Measurements from ENCODE around the gene LRRC8B.
"Not testable (repeated sequence)": the region's sequence is repeated elsewhere in the genome, so short reads cannot be mapped to it uniquely, and the experiment has no call there.

LRRC8B gene

DNA sequence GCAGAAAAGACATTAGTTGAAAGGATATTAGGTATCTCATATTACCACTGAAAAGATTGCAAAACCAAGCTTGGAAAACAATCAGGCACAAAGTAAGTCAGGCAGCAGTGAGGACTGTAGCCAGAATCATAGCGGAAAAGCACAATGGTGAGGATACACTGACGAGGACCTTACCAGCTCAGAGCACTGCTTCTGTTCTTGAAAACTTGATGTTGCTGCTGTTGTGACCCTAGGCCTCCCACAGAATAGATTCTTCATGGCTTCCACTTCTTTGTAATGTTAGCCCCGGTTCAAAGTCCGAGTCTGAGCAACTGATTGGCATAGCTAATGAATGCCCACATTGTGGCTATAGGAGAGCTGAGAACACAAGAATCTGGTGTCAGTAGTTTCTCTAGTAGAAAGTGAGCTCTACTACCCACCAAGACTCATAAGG, 63.1 kb downstream of the LRRC8B start:
- no peak for DNase-seq

DNA sequence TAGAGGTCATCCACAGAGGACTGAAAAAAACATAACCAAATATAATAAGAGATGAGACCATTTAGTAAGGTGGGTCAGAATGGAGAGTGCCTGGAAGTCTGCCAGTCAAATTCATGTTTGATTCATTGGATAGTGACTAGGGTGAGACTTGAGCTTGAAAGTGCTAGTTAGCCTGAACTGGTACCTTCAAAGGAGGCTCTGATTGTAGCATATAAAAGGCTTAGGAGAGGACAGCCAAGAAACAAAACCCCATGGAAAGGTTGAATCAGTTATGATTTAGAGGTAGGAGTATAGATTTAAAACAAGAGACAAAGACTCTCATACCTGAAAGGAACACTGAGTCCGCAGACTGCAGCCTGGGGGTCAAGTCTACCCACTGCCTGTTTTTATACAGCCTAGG, 63.9 kb downstream of the LRRC8B start:
- no peak for DNase-seq

DNA sequence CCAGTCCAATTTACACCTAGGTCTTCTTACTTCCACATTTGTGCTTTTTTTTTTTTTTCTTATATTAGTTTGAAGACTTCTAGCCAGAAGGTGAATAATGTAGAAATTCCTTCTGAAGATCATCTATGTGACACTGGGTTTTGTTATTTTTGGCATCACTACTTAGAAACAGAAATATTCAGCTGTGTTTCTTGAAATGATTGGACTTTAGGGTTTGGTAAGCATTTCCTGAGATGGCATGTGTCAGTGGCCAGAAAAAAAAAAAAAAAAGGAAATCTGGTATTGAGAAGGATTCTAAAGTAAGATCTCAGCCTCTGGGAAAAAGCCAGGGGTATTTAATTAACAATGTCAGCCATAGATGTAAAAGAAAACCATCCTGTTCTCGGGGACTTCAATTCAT, 64.9 kb downstream of the LRRC8B start:
- no peak for DNase-seq

DNA sequence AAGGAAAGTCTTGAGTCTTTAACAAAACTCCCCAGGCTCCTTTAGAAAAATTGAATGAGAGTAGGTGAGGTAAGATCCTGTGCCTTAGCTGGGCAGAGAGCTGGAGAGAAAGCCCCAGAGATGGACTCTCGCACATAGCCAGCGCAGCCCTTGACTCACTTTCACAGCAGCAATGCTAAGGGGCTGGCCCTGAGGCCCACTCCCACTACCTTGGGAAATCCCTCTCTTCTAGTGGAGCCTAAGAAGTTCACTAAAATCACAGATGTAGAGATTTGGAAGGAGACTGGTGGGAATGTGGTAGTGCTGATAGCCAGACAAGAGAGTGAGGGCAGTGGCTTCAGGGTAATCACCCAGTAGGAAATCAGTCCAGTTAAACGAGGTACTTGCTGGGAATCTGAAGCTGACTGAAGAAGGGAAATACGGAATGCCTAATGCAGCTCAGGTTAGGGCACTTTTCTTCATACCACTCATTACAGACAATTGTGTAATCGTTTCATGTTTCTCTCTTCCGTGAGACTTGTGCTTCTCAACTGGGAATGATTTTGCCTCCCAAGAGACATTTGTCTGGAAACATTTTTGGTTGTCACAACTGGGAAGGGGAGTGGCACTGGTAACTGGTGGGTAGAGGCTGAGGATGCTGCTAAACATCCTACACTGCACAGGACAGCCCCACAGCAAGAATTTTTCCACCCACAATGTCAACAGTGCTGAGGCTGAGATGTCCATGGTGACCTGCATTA, 65.9 kb downstream of the LRRC8B start:
- DNase-seq, result no peak

DNA sequence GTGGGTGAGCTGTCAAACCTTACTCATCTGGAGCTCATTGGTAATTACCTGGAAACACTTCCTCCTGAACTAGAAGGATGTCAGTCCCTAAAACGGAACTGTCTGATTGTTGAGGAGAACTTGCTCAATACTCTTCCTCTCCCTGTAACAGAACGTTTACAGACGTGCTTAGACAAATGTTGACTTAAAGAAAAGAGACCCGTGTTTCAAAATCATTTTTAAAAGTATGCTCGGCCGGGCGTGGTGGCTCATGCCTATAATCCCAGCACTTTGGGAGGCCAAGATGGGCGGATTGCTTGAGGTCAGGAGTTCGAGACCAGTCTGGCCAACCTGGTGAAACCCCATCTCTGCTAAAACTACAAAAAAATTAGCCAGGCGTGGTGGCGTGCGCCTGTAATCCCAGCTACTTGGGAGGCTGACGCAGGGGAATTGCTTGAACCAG, 68.3 kb downstream of the LRRC8B start:
- DNase-seq, result not testable (repeated sequence)

DNA sequence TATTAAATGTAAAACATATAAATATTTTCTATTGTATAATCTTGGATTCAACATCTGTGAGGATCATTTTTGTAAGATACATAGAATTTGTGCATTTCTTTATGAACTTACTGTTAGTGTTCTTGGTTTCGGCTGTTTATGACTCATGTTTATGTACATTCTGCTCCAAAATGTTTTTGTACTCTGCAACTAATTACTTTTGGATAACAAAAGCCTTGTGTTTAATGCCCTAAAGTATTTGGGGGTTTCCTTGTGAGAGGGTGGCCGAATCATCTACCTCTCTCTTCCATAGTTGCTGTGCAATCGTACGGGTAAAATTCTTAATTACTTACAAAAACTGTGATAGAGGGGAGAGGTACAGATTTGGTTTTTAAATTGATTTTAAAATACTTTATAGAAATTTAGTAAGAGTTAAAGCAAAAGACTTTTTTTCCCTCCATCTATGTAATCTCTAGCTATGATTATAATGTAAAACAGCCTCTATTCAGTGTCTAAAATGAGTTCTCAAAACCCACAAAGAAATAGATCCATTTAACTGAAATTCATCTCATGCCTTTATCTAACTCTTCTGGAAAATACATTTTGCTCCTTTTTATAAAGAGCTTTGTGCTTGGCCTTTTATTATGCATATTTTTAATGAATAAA, 69.6 kb downstream of the LRRC8B start:
- DNase-seq, result no peak

DNA sequence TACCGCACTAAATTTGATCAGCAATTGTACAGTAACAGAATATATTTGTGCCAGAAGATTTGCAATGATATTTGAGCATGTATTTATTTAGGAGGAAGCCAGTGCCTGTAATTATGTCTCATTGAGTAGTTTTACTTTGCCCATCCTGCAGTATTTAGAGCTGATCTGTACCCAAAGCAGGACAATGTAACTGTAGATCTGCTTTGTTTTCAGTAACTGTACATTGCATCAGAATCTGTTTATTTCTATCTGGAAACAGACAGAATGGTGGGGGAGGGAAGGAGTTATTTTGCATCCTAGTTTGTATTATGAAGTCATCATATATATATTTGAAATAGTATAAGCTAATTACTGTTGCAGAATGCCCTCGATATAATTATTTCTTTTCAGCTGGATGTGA, 72.1 kb downstream of the LRRC8B start:
- no peak for DNase-seq

DNA sequence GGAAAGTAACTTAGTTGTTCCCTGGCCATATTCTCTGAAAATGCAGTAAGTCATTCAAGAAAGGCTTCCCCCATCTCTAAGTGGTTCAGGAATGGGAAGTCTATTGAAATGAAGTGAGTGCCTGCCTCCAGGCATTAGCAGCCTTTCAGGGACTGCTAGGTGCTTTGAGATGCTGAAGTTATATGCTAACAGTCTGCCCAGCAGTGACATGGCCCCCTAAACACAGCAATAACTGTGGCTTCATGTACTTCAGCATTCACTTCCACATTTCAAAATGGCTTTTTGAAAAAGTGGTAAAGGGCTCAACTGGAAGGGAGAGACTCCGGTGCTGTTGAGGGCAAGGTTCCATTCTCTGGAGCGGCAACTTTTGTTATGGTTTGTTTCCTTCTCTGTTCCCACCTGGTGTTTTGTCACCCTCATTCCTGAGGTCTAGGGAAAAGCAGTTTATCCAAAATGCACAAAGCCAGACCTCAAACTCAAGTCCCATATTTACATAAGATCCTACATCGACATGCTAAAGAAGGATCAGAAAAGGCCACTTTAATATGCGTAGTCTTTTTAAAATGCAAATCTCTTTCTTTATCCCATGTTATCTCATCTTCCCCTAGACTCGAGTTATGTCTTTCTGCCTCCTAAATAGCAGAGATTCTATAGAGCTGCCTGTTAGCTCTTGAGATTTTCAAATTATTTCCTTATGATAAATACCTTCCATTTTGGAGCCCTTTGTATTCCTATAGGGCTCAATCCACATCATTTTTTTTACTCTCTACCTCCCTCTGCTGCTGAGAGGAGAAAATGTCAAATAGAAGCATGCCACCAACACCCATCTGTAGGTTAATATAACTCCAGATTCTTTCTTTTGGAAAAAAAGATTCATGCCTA, 74.1 kb downstream of the LRRC8B start:
- no peak for DNase-seq

DNA sequence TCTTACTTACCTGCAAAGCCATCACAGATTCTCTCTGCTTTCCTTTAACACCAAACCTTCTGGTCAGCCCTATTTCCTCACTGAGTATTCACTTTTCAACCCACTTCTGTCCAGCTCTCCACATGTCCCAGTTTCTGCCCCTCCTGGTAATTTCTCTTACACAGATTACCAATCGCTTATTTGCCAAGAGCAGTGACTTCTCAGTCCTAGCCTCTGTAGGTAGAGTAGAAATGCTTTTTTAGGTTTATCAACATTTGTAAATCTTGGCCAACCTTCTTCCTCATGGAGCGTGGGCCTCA, 74.7 kb downstream of the LRRC8B start:
- DNase-seq, result no peak

DNA sequence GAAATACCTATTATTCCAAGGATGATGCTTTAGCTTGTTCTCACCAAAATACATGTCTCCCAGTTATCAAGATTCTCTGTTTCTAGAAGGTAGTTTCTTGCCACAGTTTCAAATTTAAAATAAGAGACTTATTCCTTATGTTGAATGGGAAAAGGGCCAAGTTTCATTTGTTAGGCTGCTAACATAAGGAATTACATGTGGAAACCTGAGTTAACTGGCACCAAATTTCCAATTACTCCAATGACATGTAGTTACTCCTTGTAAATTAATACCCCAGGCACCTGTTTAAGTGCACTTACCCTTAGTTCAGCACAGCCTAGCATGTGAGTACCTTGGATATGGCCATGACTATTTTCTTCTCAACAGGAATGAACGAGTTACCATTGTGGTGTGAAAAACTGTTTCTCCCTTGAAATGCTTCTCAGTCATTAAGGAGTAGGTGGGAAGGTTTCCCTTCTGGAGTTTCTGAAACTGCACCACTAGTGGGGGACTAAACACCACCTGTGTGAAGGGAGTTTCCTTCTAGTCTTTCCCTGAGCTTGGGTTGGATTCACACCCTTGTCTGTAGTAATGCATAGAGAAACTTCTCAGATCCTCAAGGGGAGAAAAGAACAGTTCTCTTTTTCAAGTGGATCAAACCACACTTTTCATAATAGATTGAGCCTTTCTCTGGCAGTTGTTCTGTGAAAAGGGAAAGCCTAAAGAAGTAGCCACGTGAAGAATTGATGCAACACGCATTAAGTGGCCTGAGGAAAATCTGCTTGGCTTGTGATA, 76.0 kb downstream of the LRRC8B start:
- no peak for DNase-seq

DNA sequence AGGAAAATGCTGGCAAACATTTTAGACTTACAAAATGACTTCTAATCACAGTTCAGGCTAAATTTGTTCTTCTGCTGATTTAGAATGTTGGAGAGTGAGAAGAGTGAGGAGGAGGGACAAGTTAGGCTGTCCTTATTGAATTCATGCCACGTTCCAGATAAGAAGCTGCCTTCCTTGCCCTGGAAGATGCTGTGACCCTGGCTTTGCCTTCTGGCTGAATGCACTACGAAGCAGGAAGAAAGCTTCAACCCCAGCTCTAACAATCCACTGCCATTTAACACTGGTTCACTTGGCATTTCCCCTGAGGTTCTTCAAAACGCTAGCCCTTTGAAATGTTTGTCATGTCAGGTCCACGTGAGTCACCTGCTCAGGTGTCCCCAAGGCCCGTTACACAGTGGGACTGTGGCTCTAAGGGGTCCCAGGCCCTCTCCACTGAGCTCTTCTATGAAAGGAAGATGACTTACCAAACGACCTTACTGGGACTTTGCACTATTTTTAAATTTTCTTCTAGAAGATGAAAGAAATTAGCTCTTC, 78.3 kb downstream of the LRRC8B start:
- no peak for DNase-seq

DNA sequence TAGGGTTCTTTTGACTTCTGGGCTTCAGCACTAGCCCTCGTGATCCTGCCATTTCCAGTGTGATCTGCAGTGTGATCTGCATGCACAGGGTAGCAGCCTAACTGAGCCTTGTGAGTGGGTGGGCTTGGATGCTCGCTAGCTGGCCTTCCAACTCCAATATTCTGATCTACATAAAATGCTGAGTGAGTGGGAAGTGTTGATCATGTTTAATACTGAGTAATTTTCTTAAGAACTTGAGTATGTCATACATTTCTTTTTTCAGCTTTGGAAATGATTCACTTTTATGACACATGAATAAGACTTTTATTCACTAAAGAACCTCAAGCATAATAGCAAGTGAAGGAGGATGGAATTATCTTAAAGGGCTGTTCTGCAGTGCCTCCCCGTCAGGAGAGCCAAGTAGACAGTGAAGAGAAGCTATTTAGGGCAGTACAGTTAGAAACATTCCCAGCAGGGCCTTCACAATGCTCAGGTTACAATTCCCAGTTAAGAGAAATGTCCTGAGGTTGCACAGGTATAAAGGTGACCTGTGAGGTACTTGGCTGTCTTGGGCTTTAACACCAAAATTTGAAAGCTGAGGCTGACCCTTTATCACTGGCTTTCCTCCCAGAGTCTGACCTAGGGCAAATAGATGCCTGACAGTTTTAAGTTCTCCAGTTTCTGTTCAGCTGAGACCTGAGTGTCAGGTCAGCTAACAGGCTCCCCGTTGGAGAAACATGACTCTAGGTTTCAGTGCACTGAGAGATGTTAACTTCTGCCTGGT, 79.2 kb downstream of the LRRC8B start:
- no peak for DNase-seq

DNA sequence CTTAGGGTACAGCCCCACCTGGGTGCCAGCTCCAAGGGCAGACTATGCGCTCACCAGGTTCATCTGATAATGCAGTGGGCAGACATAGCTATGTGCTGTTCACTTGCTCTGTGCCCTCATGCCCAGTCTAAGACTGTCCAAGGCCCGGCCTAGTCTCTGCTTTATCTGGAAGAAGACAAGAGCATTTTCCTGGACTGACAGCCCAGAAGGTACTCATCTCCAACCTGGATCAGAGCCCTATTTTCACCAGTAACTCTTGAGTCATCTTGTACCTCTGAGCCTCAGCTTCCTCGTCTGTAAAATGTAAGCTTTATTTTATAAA, 79.7 kb downstream of the LRRC8B start:
- DNase-seq, result no peak

DNA sequence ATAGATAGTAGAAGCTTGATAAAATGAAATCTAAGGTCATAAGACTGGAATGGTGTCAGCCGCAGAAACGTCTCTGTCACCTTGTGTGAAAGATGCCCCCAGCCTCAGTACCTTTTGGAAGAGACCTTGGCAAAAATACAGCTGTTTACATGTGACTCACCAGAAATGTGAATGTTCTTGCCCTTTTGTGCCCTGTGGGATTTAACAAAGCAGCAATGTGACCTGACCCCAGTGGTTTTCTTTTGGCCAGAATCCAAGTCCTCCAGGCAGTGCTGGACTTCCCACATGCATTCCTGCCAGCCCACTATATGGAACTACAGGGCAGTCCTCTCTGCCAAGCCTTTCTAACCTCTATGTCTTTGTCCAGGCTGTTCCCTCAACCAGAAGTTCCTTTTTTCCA, 81.1 kb downstream of the LRRC8B start:
- DNase-seq, result no peak

DNA sequence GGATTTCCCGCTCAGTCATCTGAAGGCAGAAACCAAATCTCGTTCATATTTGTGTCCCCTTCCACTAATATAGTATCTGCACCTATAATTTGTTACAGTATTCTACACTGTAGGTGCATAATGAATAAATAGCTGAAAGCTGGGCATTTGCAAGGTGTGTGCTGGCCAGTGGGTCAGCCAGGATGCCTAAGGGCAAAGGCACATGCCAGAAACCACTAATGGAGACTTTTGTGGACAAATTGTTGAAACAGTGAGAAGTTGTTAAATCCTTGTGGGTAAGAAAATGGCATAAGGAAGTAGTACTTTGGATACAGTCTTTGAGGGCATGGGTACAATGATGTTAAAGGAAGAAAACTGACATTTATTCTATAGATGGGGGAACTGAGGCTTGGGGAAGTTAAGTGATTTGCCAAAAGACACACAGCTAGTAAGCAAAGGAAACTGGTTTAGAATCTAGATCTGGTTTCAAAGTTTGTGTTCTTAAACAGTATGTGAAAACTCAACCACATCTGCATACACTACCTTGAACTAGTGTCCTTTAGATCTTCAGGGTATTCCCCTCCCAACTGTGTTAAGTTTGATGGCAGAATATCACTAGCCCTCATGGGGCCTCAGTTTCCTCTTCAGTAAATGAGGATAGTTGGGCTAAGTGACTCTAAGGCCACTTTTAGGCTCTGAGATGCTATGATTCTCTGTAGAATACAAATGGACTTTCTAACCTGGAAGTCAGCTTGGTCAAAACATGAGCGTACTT, 81.8 kb downstream of the LRRC8B start:
- no peak for DNase-seq

DNA sequence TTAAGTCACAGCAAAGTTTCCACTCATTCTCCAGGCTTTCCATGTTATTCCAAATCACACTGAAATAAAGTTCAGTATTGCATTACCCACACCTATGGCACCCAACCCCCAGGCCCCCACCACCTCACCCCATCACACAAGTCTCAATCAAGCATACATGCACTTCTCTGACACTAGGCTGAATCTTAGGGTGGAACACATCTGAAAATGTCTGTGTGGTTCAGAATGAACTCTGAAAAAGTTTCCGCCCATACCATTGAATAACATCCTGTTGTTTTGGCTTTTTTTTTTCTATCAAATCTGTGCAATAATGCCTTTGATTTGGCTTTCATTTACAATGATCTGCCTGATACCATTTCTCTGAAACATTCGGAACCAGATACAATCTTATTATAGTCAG, 82.5 kb downstream of the LRRC8B start:
- no peak for DNase-seq

DNA sequence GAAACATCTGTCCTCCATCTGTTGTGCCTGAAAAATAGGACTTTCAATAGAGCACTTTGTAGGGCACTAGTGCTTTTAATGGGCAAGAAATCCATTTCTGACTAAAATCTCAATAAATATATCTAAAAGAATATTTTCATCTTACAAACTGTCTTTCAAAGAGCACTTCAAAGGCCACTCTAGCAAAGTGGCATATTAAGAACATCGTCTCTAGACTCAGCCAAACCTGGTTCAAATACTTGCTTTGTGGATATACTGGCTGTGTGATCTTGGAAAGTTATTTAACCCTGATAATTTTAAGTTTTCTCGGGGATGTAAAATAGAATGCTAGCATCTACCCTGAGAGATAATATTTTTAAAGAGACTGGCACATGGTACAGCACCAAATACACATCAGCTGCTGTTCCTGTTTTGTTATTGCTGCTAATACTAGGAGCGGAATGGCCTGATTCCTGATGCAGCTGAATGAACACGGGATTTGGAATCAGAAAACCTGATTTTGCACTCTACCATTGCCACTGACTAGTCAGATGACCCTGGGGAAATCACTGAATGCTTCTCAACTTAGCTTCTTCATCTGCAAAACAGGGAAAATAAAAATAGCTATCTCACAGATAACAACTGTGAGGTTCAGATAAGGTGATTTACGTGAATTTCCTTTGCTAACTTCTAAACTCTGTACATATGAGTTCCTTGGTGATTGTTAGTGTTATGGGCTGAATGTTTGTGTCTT, 83.1 kb downstream of the LRRC8B start:
- DNase-seq, result no peak

DNA sequence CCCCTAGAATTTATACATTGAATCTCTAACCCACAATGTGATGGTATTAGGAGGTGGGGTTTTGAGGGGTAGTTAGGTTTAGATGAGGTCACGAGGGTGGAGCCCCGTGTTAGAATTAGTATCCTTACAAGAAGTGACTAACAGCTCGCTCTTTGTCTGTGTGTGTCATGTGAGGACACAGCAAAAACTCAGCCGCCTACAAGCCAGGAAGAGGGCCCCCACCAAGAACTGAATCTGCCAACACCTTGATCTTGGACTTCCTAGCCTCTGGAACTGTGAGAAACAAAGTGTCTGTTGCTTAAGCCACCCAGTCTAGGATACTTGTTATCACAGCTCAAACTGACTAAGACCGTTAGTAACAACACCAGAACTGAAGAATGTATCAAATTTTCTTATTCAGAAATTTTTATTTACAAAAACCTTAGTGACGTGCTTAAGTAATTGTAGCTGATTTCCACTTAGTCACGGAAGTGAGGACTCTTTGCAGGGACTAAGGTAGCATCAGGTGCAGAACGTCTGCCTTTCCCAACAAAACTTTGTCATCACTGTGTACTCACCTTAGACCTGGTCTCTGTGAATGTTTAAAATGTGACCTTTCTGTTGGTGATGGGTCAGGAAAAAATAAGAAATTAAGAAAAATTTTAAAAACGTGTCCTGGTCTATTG, 83.8 kb downstream of the LRRC8B start:
- DNase-seq, result no peak

DNA sequence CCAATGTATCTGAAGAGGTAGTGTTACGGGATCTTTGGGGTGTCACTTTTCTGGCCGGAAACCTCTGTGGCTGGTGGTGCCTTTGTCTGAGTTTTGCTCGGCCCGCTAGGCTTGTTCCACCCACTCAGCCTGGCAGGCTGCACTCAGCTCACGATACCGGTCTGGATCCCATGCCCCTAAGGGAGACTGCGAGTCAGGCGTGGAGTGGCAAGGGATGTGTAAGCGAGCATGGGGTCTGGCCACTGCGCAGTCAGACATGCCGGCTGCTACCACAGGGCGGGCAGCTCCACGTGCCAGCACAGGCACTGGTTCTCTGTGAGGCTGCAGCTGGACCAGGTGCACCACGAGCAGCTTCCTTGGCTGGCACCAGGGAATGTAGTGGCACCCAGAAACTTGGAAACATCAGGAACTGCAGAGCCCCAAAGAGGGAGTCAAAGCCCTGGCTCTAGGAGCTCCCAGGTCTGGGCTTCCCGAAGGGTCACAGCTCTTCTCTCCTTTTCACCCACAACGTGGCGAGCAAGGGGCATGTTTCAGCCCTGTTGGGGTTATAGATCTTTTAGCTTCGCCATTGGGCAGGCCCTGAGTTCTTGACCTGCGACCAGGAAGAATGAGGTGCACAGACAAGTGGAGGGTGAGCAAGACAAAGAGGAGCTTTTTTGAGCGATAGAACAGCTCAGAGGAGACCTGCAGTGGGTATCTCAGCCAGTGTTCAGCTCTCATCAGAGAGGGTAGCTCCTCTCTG, 84.5 kb downstream of the LRRC8B start:
- DNase-seq, result no peak
